NCI-H1092 treated with DMSO at 0.1 percent for 48 hours (cell line): ENCODE data around the gene KHDRBS1.
"Not testable (repeated sequence)": the region's sequence is repeated elsewhere in the genome, so short reads cannot be mapped to it uniquely, and the experiment has no call there.

Source experiments
- DNase-seq: peaks from one replicate; lab custom pipeline; 2025; lab: John Stamatoyannopoulos, UW

The KHDRBS1 gene

GRCh38 chr1:32065613-32066488, 52.2 kb downstream of the KHDRBS1 start:
- DNase-seq: not testable (repeated sequence)

GRCh38 chr1:32066489-32066873, 52.8 kb downstream of the KHDRBS1 start:
- DNase-seq: peak; percentile 14

- no peak for DNase-seq
Measured at GRCh38 chr1:32068957-32069588, 55.4 kb downstream of the KHDRBS1 start.

- DNase-seq: peak; percentile 47
Measured at GRCh38 chr1:32071758-32072621, 58.3 kb downstream of the KHDRBS1 start.

GRCh38 chr1:32072622-32073298, 59.1 kb downstream of the KHDRBS1 start, which contains the start of gene TMEM39B:
Gene TMEM39B, plus strand, starts transcription at chr1:32072939. Its CDS starts 109 bp downstream, at chr1:32073048.
- DNase-seq: peak; percentile 99

- DNase-seq: peak; percentile 96
Measured at GRCh38 chr1:32073299-32074229, 59.9 kb downstream of the KHDRBS1 start.

- DNase-seq: no peak
Measured at GRCh38 chr1:32074841-32075240, 61.2 kb downstream of the KHDRBS1 start.

GRCh38 chr1:32077451-32077850, 63.8 kb downstream of the KHDRBS1 start:
- DNase-seq: no peak

- no peak for DNase-seq
Measured at GRCh38 chr1:32082022-32082421, 68.4 kb downstream of the KHDRBS1 start.

- not testable (repeated sequence) for DNase-seq
Measured at GRCh38 chr1:32086381-32086780, 72.7 kb downstream of the KHDRBS1 start.

GRCh38 chr1:32091176-32091575, 77.5 kb downstream of the KHDRBS1 start:
- no peak for DNase-seq

GRCh38 chr1:32091591-32091990, 77.9 kb downstream of the KHDRBS1 start:
- DNase-seq: no peak
